Nephron progenitor cell (in vitro differentiated cells): Measurements from ENCODE around the gene SNX30.
A peak's percentile ranks its signal among the peaks of the same experiment; 100 is the strongest.

Source experiments
- DNase-seq: peaks from one replicate; pipeline ENCODE4 v3.0.0; 2021
- H3K27ac Mint-ChIP-seq: 2 replicates; pipeline ENCODE4 v1.8.0; 2021; ENCODE audit warnings: mild to moderate bottlenecking, moderate library complexity, mixed read lengths
- H3K27me3 Mint-ChIP-seq: 2 replicates; pipeline ENCODE4 v1.8.0; 2021; ENCODE audit warnings: mild to moderate bottlenecking, low read depth, mixed read lengths; ENCODE audit not compliant: poor library complexity
- H3K36me3 Mint-ChIP-seq: 2 replicates; pipeline ENCODE4 v1.8.0; 2021; ENCODE audit warnings: low read depth, mixed read lengths
- H3K4me1 Mint-ChIP-seq: 2 replicates; pipeline ENCODE4 v1.8.0; 2021; ENCODE audit warnings: mixed read lengths
- H3K4me3 Mint-ChIP-seq: 2 replicates; pipeline ENCODE4 v1.8.0; 2021; ENCODE audit warnings: mild to moderate bottlenecking, moderate library complexity, mixed read lengths
- H3K9me3 Mint-ChIP-seq: 2 replicates; pipeline ENCODE4 v1.8.0; 2021; ENCODE audit warnings: mild to moderate bottlenecking, moderate library complexity, mixed read lengths
- TF ChIP-seq, protein P1 (sequence below): fragments of 200-600 bp; sonication (generic); IDR thresholded peaks from 2 replicates; pipeline ENCODE4 v1.5.0; 2021; ENCODE audit warnings: antibody characterized with exemption

SNX30 gene

DNA sequence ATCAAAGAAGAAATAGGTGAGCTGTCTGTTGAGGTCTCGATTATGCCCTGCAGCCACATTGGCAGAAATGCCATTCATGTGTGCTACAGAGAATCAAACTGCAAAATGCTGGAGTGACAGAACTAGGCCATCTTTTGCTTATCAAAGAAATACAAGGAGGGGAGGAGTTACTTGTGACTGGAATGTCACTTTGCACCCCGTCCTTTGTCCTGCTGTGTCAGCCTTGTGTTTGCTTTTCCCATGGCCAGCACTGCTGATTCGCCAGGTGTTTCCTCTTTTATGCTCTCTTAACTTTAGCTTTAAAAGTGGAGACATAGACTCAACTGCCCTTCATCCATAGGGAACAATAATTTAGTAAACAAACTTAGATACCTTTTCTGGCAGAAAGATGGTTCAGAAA is 85.8 kb downstream of the SNX30 start:
- Mint-ChIP-seq H3K9me3 (peaks cover 12% of the 10 kb centered on the region), H3K4me3 (no peak overlapping the region), H3K27me3 (no peaks in the 10 kb centered on the region), H3K36me3 (peaks cover 60% of the 10 kb centered on the region), H3K27ac (peak overlapping the region; percentile 29), H3K4me1 (peaks cover 14% of the 10 kb centered on the region)
- TF ChIP-seq, protein P1, sequence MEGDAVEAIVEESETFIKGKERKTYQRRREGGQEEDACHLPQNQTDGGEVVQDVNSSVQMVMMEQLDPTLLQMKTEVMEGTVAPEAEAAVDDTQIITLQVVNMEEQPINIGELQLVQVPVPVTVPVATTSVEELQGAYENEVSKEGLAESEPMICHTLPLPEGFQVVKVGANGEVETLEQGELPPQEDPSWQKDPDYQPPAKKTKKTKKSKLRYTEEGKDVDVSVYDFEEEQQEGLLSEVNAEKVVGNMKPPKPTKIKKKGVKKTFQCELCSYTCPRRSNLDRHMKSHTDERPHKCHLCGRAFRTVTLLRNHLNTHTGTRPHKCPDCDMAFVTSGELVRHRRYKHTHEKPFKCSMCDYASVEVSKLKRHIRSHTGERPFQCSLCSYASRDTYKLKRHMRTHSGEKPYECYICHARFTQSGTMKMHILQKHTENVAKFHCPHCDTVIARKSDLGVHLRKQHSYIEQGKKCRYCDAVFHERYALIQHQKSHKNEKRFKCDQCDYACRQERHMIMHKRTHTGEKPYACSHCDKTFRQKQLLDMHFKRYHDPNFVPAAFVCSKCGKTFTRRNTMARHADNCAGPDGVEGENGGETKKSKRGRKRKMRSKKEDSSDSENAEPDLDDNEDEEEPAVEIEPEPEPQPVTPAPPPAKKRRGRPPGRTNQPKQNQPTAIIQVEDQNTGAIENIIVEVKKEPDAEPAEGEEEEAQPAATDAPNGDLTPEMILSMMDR: no peak
- DNase-seq: no peak

DNA sequence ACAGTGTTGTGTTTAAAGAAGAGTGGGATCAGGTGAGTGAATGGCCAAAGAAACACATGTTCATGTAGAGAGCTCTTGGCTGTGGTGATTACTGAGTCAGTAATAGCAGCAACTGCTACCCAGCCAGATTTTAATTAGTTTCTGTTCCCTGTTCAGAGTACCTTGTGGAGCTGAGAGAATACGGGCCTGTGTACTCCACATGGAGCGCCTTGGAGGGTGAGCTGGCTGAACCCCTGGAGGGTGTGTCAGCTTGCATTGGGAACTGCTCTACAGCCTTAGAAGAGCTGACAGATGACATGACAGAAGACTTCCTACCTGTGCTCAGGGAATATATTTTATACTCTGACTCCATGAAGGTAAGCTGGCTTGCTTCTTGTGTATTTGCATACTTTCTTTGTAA is 87.8 kb downstream of the SNX30 start:
- Mint-ChIP-seq H3K27me3 (peaks cover 5% of the 10 kb centered on the region), H3K4me1 (peaks cover 14% of the 10 kb centered on the region), H3K9me3 (peaks cover 12% of the 10 kb centered on the region), H3K36me3 (peaks cover 60% of the 10 kb centered on the region), H3K4me3 (no peak overlapping the region), H3K27ac (no peak overlapping the region)
- TF ChIP-seq, protein P1: no peak
- no peak for DNase-seq

DNA sequence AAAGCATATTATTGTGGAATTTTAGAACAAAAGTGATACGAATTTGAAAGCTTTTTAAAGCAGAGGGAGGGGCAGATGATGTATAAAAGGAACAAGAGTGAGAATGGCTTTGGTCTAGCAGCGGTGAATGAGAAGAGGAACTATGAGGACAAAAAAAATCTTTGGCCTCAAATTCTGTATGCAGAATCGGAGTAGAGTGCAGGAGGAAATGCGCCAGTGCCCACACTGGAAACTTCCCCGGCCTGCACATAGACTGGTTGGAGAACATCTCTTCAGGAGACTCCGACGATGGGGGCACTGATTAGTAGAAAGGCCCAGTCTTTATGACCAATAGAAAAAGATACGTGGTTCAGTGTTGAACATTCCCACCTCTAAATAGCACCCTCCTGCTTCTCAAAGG is 88.8 kb downstream of the SNX30 start:
- peaks cover 14% of the 10 kb centered on the region for H3K4me1 Mint-ChIP-seq
- H3K9me3 Mint-ChIP-seq: peaks cover 12% of the 10 kb centered on the region
- H3K27me3 Mint-ChIP-seq: peaks cover 9% of the 10 kb centered on the region
- no peak for DNase-seq
- H3K27ac Mint-ChIP-seq: no peak overlapping the region
- H3K36me3 Mint-ChIP-seq: peaks cover 54% of the 10 kb centered on the region
- TF ChIP-seq, protein P1: no peak
- H3K4me3 Mint-ChIP-seq: no peak overlapping the region

DNA sequence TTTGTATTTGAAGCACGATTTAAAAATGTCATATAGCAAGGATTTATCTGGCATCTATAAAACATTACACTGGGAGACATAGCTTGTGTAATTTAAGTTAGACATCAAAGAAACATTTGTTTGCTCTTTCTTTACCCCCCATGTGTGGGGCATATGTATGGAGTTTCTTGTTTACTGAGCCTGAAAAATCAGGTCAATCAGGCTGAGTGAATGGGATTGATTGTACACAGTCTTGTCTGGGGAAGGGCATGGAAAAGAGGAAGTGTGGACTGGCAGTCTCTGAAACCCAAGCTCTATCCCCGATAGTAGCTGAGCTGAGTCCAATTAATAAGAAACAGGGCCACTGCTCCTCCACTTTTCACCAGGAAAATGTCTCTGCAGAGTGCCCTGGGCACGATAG is 90.7 kb downstream of the SNX30 start:
- Mint-ChIP-seq H3K4me1 (peaks cover 12% of the 10 kb centered on the region), H3K36me3 (peaks cover 44% of the 10 kb centered on the region), H3K4me3 (no peak overlapping the region), H3K27ac (peak overlapping the region; percentile 29), H3K9me3 (peaks cover 12% of the 10 kb centered on the region), H3K27me3 (peaks cover 9% of the 10 kb centered on the region)
- no peak for DNase-seq
- TF ChIP-seq, protein P1: no peak

DNA sequence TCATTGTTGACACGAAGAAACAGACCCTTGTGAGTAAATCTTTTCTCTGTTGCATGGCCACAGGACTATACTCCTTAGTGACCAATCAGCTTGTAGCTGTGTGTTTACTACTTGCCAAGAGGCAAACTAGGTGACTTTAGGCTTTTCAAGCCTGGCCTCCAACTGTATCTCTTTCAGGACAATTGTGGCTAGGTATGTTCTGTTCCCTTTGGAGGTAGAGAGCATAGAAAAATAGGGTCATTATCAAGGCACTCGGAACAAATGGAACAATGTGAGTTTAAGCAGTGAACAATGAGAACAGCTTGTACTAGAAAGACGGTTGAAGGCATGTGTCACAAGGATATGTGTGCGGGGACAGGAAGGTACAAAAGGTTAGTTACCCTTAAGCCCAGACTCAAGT is 92.0 kb downstream of the SNX30 start:
- Mint-ChIP-seq H3K4me1 (peaks cover 5% of the 10 kb centered on the region), H3K27ac (no peak overlapping the region), H3K9me3 (peaks cover 12% of the 10 kb centered on the region), H3K27me3 (peaks cover 9% of the 10 kb centered on the region), H3K4me3 (no peak overlapping the region), H3K36me3 (peaks cover 33% of the 10 kb centered on the region)
- no peak for DNase-seq
- TF ChIP-seq, protein P1: no peak

DNA sequence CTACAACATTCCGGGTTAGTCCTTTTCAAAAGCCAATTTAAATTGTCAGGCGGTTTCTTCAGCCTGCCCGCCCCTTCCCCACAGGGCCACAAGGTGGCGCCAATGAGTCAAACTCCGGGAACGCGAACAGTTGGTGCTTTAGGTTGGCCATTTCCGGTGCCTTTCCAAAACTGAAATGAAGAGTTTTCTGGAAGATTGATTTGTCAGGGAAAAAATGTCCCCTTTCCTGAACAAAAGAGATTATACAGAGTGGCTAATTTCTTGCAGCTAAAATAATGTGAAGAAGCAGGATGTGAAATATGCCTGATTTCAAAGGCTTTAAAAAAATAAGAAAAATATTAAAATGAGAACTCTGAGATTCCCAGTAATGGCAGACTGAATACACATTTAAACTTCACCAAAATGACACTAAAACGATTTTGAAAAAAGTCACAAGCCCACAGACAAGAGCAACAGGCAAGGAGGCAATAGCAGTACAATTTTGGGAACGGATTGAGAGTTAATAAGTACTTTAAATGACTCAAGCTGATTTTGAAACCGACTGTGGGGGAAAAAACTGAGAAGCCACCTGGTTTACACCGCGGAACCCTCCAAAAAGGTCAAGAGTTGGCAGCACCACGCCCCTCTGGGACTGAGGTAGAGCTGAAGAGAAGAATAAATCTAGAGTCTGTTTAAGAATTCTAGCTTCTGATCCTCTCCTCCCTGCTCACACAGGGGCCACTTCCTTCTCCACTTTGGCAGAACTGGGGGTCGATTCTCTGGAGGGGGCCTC is 94.4 kb downstream of the SNX30 start:
- DNase-seq: peak; percentile 83
- TF ChIP-seq, protein P1: peak; percentile 99

More for the DNA sequence above, 94.4 kb downstream of the SNX30 start:
- Mint-ChIP-seq H3K27me3 (peaks cover 9% of the 10 kb centered on the region), H3K4me3 (no peak overlapping the region), H3K9me3 (no peaks in the 10 kb centered on the region), H3K27ac (no peak overlapping the region), H3K4me1 (peaks cover 5% of the 10 kb centered on the region), H3K36me3 (peaks cover 9% of the 10 kb centered on the region)
